ENCODE data around the gene NUP214. TPM values are rescaled to one million over a fixed set of nuclear protein-coding genes. Genes with fewer than 3 reads are reported as not detected.

Gene NUP214
- total and polyA plus RNA-seq, 2 of the 8 experiments (the other 6 are each of a cell fraction or from before 2014, with no cell fraction given) = 28.6 to 50.2 TPM

- Histone ChIP-seq H3K36me3 (ENCODE audit: control insufficient read depth in 2 of 4, insufficient read depth in 4 of 4, low read length in 3 of 4) (peaks cover 11 to 30% (median 22%) of the 10 kb centered on the region in 4 experiments), H3K9ac (replicated peaks in 1 of 4; ENCODE audit: extremely low read depth in 1 of 4, low read depth in 3 of 4, low read length in 3 of 4) (no peak overlapping the region), H2BK20ac (ENCODE audit: low read length) (no peak overlapping the region), H2BK120ac (replicated peaks; ENCODE audit: low read depth, low read length) (no peak overlapping the region), H3K79me1 (ENCODE audit: low read depth, low read length) (no peaks in the 10 kb centered on the region), H2BK12ac (ENCODE audit: low read depth, low read length) (no peak overlapping the region), H3K27ac (ENCODE audit: low read depth, low read length) (no peak overlapping the region), H3K56ac (replicated peaks; ENCODE audit: insufficient read length, low read depth, low read length) (no peak overlapping the region), H3K79me2 (ENCODE audit: control insufficient read depth in 1 of 2, insufficient read depth in 2 of 2, low read length in 2 of 2) (no peaks in the 10 kb centered on the region), H2AK5ac (ENCODE audit: low read depth, low read length) (no peak overlapping the region), H3K18ac (ENCODE audit: extremely low read depth, low read length) (no peak overlapping the region), H4K5ac (ENCODE audit: insufficient read length, low read depth, low read length) (no peak overlapping the region), H3K4me1 (replicated peaks in 1 of 4; ENCODE audit: control insufficient read depth in 3 of 4, insufficient read depth in 4 of 4, low read length in 3 of 4) (no peaks in the 10 kb centered on the region), H3K4me3 (ENCODE audit: extremely low read depth in 1 of 4, insufficient read depth in 2 of 4, low read depth in 3 of 4, low read length in 4 of 4) (no peak overlapping the region), H4K8ac (ENCODE audit: extremely low read depth, insufficient read depth, low read length) (no peak overlapping the region), H3K4me2 (ENCODE audit: insufficient read depth in 1 of 2, low read depth in 2 of 2, low read length in 2 of 2) (no peak overlapping the region), H3K4ac (replicated peaks; ENCODE audit: insufficient read length, low read depth, low read length) (no peak overlapping the region), H3K27me3 (replicated peaks in 1 of 4; ENCODE audit: control insufficient read depth in 3 of 4, extremely low read depth in 1 of 4, insufficient read depth in 3 of 4, low read length in 3 of 4) (no peaks in the 10 kb centered on the region), H3K23me2 (ENCODE audit: low read depth, low read length) (no peaks in the 10 kb centered on the region), H2BK5ac (ENCODE audit: low read depth, low read length) (no peak overlapping the region), H3K23ac (ENCODE audit: insufficient read length) (no peak overlapping the region), H4K20me1 (replicated peaks in 1 of 2; ENCODE audit: control insufficient read depth in 1 of 2, insufficient read depth in 2 of 2, low read length in 2 of 2) (peaks cover 1% of the 10 kb centered on the region in 2 experiments), H2AFZ (ENCODE audit: low read length) (no peak overlapping the region), H3K14ac (ENCODE audit: insufficient read length) (no peak overlapping the region), H2BK15ac (ENCODE audit: low read length) (no peak overlapping the region), H3K9me3 (ENCODE audit: insufficient read depth in 2 of 2, low read depth in 1 of 2, low read length in 1 of 2) (no peaks in the 10 kb centered on the region), H4K91ac (replicated peaks; ENCODE audit: insufficient read length, low read length) (no peak overlapping the region)
- FAIRE-seq (no peak), DNase-seq (ENCODE audit: low read depth in 1 of 2, low spot score in 2 of 2) (no peak)
- TF ChIP-seq BCL11A (IDR thresholded peaks at IDR 0.05; ENCODE audit: low read depth in 2 of 2, low read length in 2 of 2) = no peak
- ChIA-PET POLR2A (ENCODE audit: partially characterized antibody) (interaction anchor here (0.7 to 1.5 kb wide), 4 partner anchors 22 to 67 kb away, joined by 3 to 4 read pairs (median 3); partner anchors contain the start of gene NUP214), CTCF (ENCODE audit: partially characterized antibody) (interaction anchor here (0.5 to 11.4 kb wide), 17 partner anchors 12 to 162 kb away, joined by 3 to 120 read pairs (median 4); partner anchors contain the start of gene PLPP7)
- 87% methylated on average over 4 of the region's 4 CpGs; no CpG with 5 or more reads in 1 of the 2 experiments for WGBS, 2 experiments (ENCODE audit: extremely low coverage in 1 of 2, insufficient coverage in 1 of 2, insufficient read length in 1 of 2, insufficient replicate concordance in 2 of 2, low coverage in 1 of 2, low lambda C conversion rate in 2 of 2, missing lambda C conversion rate in 1 of 2)
Observed at GRCh38 chr9:131179561-131180219, 54.3 kb downstream of the NUP214 start.

Measured in H1 (cell line).